PFSK-1 (cell line): ENCODE results near the gene BPIFA1.

ENCODE experiments used
- FOXP2 ChIP-seq: optimal IDR thresholded peaks from 2 replicates; pipeline ENCODE3; 2011; ENCODE audit warnings: borderline replicate concordance, control low read depth, inconsistent platforms; ENCODE audit not compliant: insufficient read depth; ENCODE audit errors: extremely low read length, extremely low read depth
- POLR2AphosphoS5 ChIP-seq: IDR thresholded peaks from 2 replicates; pipeline ENCODE4 v1.6.1; 2012; ENCODE audit warnings: low read depth, mild to moderate bottlenecking, control low read depth, low read length, moderate library complexity
- SIN3A ChIP-seq: IDR thresholded peaks from 2 replicates; pipeline ENCODE4 v1.6.1; 2012; ENCODE audit warnings: mild to moderate bottlenecking, low read length, moderate library complexity, borderline replicate concordance; ENCODE audit not compliant: insufficient read depth
- TAF1 ChIP-seq: IDR thresholded peaks from 2 replicates; pipeline ENCODE4 v1.6.1; 2012; ENCODE audit warnings: low read length, control low read depth, borderline replicate concordance; ENCODE audit not compliant: insufficient read depth
- TF ChIP-seq, protein P1 (sequence below), 2 experiments: IDR thresholded peaks; 2 replicates each; pipeline versions ENCODE4 v1.6.1 to v1.8.0; 2011 to 2012; ENCODE audit warnings: low read depth in 2 of 2, low read length in 2 of 2, control low read depth in 1 of 2, inconsistent platforms in 1 of 2, mild to moderate bottlenecking in 1 of 2, moderate library complexity in 1 of 2; ENCODE audit not compliant: insufficient read depth in 1 of 2

Gene BPIFA1

GRCh38 chr20:33231237-33231636 is 4.6 kb upstream of the BPIFA1 start:
- TF ChIP-seq FOXP2 (no peak), TAF1 (no peak), SIN3A (no peak), POLR2AphosphoS5 (no peak)
- TF ChIP-seq, protein P1, sequence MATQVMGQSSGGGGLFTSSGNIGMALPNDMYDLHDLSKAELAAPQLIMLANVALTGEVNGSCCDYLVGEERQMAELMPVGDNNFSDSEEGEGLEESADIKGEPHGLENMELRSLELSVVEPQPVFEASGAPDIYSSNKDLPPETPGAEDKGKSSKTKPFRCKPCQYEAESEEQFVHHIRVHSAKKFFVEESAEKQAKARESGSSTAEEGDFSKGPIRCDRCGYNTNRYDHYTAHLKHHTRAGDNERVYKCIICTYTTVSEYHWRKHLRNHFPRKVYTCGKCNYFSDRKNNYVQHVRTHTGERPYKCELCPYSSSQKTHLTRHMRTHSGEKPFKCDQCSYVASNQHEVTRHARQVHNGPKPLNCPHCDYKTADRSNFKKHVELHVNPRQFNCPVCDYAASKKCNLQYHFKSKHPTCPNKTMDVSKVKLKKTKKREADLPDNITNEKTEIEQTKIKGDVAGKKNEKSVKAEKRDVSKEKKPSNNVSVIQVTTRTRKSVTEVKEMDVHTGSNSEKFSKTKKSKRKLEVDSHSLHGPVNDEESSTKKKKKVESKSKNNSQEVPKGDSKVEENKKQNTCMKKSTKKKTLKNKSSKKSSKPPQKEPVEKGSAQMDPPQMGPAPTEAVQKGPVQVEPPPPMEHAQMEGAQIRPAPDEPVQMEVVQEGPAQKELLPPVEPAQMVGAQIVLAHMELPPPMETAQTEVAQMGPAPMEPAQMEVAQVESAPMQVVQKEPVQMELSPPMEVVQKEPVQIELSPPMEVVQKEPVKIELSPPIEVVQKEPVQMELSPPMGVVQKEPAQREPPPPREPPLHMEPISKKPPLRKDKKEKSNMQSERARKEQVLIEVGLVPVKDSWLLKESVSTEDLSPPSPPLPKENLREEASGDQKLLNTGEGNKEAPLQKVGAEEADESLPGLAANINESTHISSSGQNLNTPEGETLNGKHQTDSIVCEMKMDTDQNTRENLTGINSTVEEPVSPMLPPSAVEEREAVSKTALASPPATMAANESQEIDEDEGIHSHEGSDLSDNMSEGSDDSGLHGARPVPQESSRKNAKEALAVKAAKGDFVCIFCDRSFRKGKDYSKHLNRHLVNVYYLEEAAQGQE (IDR thresholded peaks at IDR 0.05; ENCODE audit: insufficient read depth in 1 of 2, low read depth in 2 of 2, low read length in 2 of 2): no peak

- TF ChIP-seq, protein P1 (IDR thresholded peaks at IDR 0.05; ENCODE audit: insufficient read depth in 1 of 2, low read depth in 2 of 2, low read length in 2 of 2): no peak
- TF ChIP-seq FOXP2 (no peak), TAF1 (no peak), SIN3A (no peak), POLR2AphosphoS5 (no peak)
Observed at GRCh38 chr20:33232486-33233072, 3.2 kb upstream of the BPIFA1 start.

DNA sequence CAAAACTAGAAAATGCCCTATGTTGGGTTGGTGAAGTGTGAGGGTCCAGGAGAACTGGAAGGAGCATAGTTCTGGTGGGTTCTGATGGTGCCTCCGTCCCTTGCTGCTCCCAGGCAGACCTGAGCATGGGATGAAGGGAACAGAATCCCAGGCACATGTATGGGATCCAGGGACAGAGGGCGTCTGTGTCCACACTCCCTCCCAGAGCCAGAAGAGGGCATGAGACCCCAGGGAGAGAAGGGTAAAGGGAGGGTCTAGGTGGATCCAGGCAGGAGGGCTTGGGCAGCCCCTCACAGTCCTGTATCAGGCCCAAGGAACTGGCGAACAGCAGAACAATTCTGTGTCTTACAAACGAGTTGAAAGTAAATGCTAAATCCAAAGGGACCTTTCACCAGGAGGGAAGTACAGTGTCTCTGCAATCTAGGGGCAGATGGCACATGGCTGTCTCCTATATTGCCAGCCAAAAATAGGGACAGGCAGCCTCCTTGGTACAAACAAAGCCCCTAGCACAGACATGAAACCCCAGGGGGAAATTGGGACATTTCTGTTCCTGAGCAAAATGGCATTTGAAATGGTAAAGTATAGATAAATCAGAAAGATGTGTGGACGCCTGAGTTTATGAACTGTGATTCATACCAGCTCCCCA is 2.5 kb upstream of the BPIFA1 start:
- TF ChIP-seq SIN3A (no peak), FOXP2 (no peak), TAF1 (no peak), POLR2AphosphoS5 (no peak)
- TF ChIP-seq, protein P1 (IDR thresholded peaks at IDR 0.05; ENCODE audit: insufficient read depth in 1 of 2, low read depth in 2 of 2, low read length in 2 of 2): no peak

GRCh38 chr20:33234050-33234449 is 1.7 kb upstream of the BPIFA1 start:
- TF ChIP-seq TAF1 (no peak), FOXP2 (no peak), SIN3A (no peak), POLR2AphosphoS5 (no peak)
- TF ChIP-seq, protein P1 (IDR thresholded peaks at IDR 0.05; ENCODE audit: insufficient read depth in 1 of 2, low read depth in 2 of 2, low read length in 2 of 2): no peak

DNA sequence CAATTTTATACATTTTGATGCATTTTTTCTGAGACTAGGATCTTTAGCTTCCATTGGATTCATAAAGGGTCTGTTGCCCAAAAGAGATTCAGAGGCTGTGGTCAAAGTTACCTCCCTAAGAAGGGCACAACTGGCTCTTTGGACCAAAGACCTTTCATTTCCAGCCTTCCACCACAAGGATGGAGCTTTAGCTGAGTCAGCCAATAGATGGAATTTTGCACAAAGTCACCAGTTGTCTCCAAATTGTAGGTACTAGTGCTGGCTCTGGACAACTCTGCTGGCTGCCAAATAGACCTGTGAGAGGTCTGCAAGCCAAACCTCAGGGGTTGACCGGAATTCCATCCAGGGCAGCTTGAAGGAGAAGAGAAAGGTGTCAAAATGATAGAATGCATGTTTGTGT is 555 bp downstream of the BPIFA1 start:
- TF ChIP-seq SIN3A (no peak), FOXP2 (no peak), TAF1 (no peak), POLR2AphosphoS5 (no peak)
- TF ChIP-seq, protein P1 (IDR thresholded peaks at IDR 0.05; ENCODE audit: insufficient read depth in 1 of 2, low read depth in 2 of 2, low read length in 2 of 2): no peak
